CD4-positive, alpha-beta T cell treated with Interleukin-6 for 4 hours (primary cell): ENCODE results near the gene ALG13.
"Not testable (repeated sequence)": the region's sequence is repeated elsewhere in the genome, so short reads cannot be mapped to it uniquely, and the experiment has no call there.

Experiments
- DNase-seq: peaks from one replicate; pipeline ENCODE4 v3.0.0-alpha.2; 2020; ENCODE audit warnings: mixed read lengths

The ALG13 gene

GRCh38 chrX:111680988-111681779, at the start of gene ALG13:
Gene ALG13 (plus strand): TSS chrX:111681170. CDS start chrX:111681219, 49 bp downstream.
- DNase-seq: peak; percentile 91

GRCh38 chrX:111634823-111635729, 45.9 kb upstream of the ALG13 start:
- DNase-seq: no peak

GRCh38 chrX:111641969-111642368, 39.0 kb upstream of the ALG13 start:
- DNase-seq: no peak

GRCh38 chrX:111645165-111645564, 35.8 kb upstream of the ALG13 start:
- not testable (repeated sequence) for DNase-seq

- DNase-seq: no peak
These were observed 35.4 kb upstream of the ALG13 start for GRCh38 chrX:111645607-111646006.

- no peak for DNase-seq
These were observed 34.5 kb upstream of the ALG13 start for GRCh38 chrX:111646515-111646914.

GRCh38 chrX:111648802-111649201, 32.2 kb upstream of the ALG13 start:
- DNase-seq: no peak

- DNase-seq: no peak
These were observed 31.3 kb upstream of the ALG13 start for GRCh38 chrX:111649638-111650037.

GRCh38 chrX:111650845-111651244, 30.1 kb upstream of the ALG13 start:
- no peak for DNase-seq

GRCh38 chrX:111652719-111653118, 28.3 kb upstream of the ALG13 start:
- DNase-seq: no peak

- no peak for DNase-seq
These were observed 19.7 kb upstream of the ALG13 start for GRCh38 chrX:111661241-111661640.

GRCh38 chrX:111662292-111662691, 18.7 kb upstream of the ALG13 start:
- no peak for DNase-seq

GRCh38 chrX:111671668-111672067, 9.3 kb upstream of the ALG13 start:
- no peak for DNase-seq

- no peak for DNase-seq
These were observed 6.3 kb downstream of the ALG13 start for GRCh38 chrX:111687305-111687704.

- no peak for DNase-seq
These were observed 14.4 kb downstream of the ALG13 start for GRCh38 chrX:111695297-111695880.

- no peak for DNase-seq
These were observed 38.6 kb downstream of the ALG13 start for GRCh38 chrX:111719426-111720210.

- DNase-seq: no peak
These were observed 47.1 kb downstream of the ALG13 start for GRCh38 chrX:111728096-111728495.

- DNase-seq: no peak
These were observed 50.4 kb downstream of the ALG13 start for GRCh38 chrX:111731351-111731750.

GRCh38 chrX:111736571-111736970, 55.6 kb downstream of the ALG13 start:
- DNase-seq: no peak

- DNase-seq: no peak
These were observed 61.0 kb downstream of the ALG13 start for GRCh38 chrX:111742018-111742417.

- no peak for DNase-seq
These were observed 62.3 kb downstream of the ALG13 start for GRCh38 chrX:111743316-111743715.

GRCh38 chrX:111756486-111756885, 75.5 kb downstream of the ALG13 start:
- DNase-seq: no peak

GRCh38 chrX:111759686-111760085, 78.7 kb downstream of the ALG13 start:
- no peak for DNase-seq
